WTC11 (cell line): ENCODE results near the gene SALL1. TPM values are rescaled to one million over a fixed set of nuclear protein-coding genes. Genes with fewer than 3 reads are reported as not detected.

Experiments
- CBFB ChIP-seq: sonication (generic); formaldehyde crosslinking; IDR thresholded peaks from 2 replicates; pipeline ENCODE4 v1.8.1; 2022; ENCODE audit warnings: mild to moderate bottlenecking, low read depth, missing genetic modification reagents
- CREB1 ChIP-seq: sonication (generic); formaldehyde crosslinking; IDR thresholded peaks from 2 replicates; pipeline ENCODE4 v1.8.0; 2023; ENCODE audit warnings: mild to moderate bottlenecking, missing genetic modification reagents
- FOXJ3 ChIP-seq: sonication (generic); formaldehyde crosslinking; IDR thresholded peaks from 2 replicates; pipeline ENCODE4 v1.9.0; 2021; ENCODE audit warnings: missing genetic modification reagents, mild to moderate bottlenecking, borderline replicate concordance
- HMGA2 ChIP-seq: fragments of 250-450 bp; sonication (Bioruptor Pico); IDR thresholded peaks from 2 replicates; pipeline ENCODE4 v1.4.0; 2021; ENCODE audit warnings: mild to moderate bottlenecking, moderate library complexity
- IRF1 ChIP-seq: sonication (generic); formaldehyde crosslinking; IDR thresholded peaks from 2 replicates; pipeline ENCODE4 v1.8.0; 2023; ENCODE audit warnings: missing genetic modification reagents
- IRF2 ChIP-seq: sonication (generic); formaldehyde crosslinking; IDR thresholded peaks from 2 replicates; pipeline ENCODE4 v1.8.0; 2022; ENCODE audit warnings: low read depth, missing genetic modification reagents, borderline replicate concordance
- KAT7 ChIP-seq: sonication (generic); formaldehyde crosslinking; IDR thresholded peaks from 2 replicates; pipeline ENCODE4 v1.8.1; 2023; ENCODE audit warnings: missing genetic modification reagents, mild to moderate bottlenecking, borderline replicate concordance
- NFATC4 ChIP-seq: fragments of 250-450 bp; sonication (Bioruptor Pico); IDR thresholded peaks from 2 replicates; pipeline ENCODE4 v1.9.0; 2021; ENCODE audit warnings: mild to moderate bottlenecking
- NFE2L1 ChIP-seq: sonication (generic); formaldehyde crosslinking; IDR thresholded peaks from 2 replicates; pipeline ENCODE4 v1.8.1; 2023; ENCODE audit warnings: missing genetic modification reagents
- NR2C2 ChIP-seq: sonication (generic); formaldehyde crosslinking; IDR thresholded peaks from 2 replicates; pipeline ENCODE4 v1.8.0; 2022; ENCODE audit warnings: mild to moderate bottlenecking, missing genetic modification reagents
- PRRX2 ChIP-seq: fragments of 250-450 bp; sonication (Bioruptor Pico); IDR thresholded peaks from 2 replicates; pipeline ENCODE4 v1.8.0; 2021; ENCODE audit warnings: mild to moderate bottlenecking
- RORB ChIP-seq: fragments of 250-450 bp; sonication (Bioruptor Pico); IDR thresholded peaks from 2 replicates; pipeline ENCODE4 v1.9.0; 2021; ENCODE audit warnings: mild to moderate bottlenecking
- SMAD4 ChIP-seq: sonication (generic); formaldehyde crosslinking; IDR thresholded peaks from 2 replicates; pipeline ENCODE4 v1.8.0; 2022; ENCODE audit warnings: mild to moderate bottlenecking, missing genetic modification reagents
- SOX15 ChIP-seq: fragments of 250-450 bp; sonication (Bioruptor Pico); IDR thresholded peaks from 2 replicates; pipeline ENCODE4 v1.9.0; 2021; ENCODE audit warnings: mild to moderate bottlenecking
- TEAD1 ChIP-seq: sonication (generic); formaldehyde crosslinking; IDR thresholded peaks from 2 replicates; pipeline ENCODE4 v1.8.0; 2022; ENCODE audit warnings: mild to moderate bottlenecking, missing genetic modification reagents
- ZNF121 ChIP-seq: sonication (generic); formaldehyde crosslinking; IDR thresholded peaks from 2 replicates; pipeline ENCODE4 v1.8.0; 2023; ENCODE audit warnings: missing genetic modification reagents
- ZNF423 ChIP-seq: fragments of 250-450 bp; sonication (Bioruptor Pico); IDR thresholded peaks from 2 replicates; pipeline ENCODE4 v2.1.2; 2022; ENCODE audit warnings: mild to moderate bottlenecking, moderate library complexity
- ZNF512 ChIP-seq: sonication (generic); formaldehyde crosslinking; IDR thresholded peaks from 2 replicates; pipeline ENCODE4 v1.8.1; 2022; ENCODE audit warnings: missing genetic modification reagents, borderline replicate concordance
- ZNF532 ChIP-seq: fragments of 250-450 bp; sonication (Bioruptor Pico); IDR thresholded peaks from 2 replicates; pipeline ENCODE4 v1.9.0; 2021; ENCODE audit warnings: mild to moderate bottlenecking, borderline replicate concordance
- ZSCAN18 ChIP-seq: fragments of 250-450 bp; sonication (Bioruptor Pico); IDR thresholded peaks from 2 replicates; pipeline ENCODE4 v2.1.2; 2022; ENCODE audit warnings: mild to moderate bottlenecking, moderate library complexity
- total RNA-seq: library from RNA; stranded (reverse); gene quantifications from 3 replicates; pipeline ENCODE4 v1.2.3, GENCODE V29; 2021
- TF ChIP-seq, protein P1 (sequence below): sonication (generic); formaldehyde crosslinking; IDR thresholded peaks from 2 replicates; pipeline ENCODE4 v1.8.0; 2023; ENCODE audit warnings: missing genetic modification reagents, mild to moderate bottlenecking, borderline replicate concordance
- TF ChIP-seq, protein P2 (sequence below): sonication (generic); formaldehyde crosslinking; IDR thresholded peaks from 2 replicates; pipeline ENCODE4 v1.8.0; 2023; ENCODE audit warnings: mild to moderate bottlenecking, missing genetic modification reagents
- TF ChIP-seq, protein P3 (sequence below): sonication (generic); formaldehyde crosslinking; IDR thresholded peaks from 2 replicates; pipeline ENCODE4 v1.8.0; 2022; ENCODE audit warnings: mild to moderate bottlenecking, missing genetic modification reagents
- TF ChIP-seq, protein P4 (sequence below): sonication (generic); formaldehyde crosslinking; IDR thresholded peaks from 2 replicates; pipeline ENCODE4 v1.8.1; 2022; ENCODE audit warnings: mild to moderate bottlenecking, moderate library complexity, missing genetic modification reagents

Gene SALL1
- total RNA-seq, 1 experiment from 2014 or later, result 63.9 TPM

DNA sequence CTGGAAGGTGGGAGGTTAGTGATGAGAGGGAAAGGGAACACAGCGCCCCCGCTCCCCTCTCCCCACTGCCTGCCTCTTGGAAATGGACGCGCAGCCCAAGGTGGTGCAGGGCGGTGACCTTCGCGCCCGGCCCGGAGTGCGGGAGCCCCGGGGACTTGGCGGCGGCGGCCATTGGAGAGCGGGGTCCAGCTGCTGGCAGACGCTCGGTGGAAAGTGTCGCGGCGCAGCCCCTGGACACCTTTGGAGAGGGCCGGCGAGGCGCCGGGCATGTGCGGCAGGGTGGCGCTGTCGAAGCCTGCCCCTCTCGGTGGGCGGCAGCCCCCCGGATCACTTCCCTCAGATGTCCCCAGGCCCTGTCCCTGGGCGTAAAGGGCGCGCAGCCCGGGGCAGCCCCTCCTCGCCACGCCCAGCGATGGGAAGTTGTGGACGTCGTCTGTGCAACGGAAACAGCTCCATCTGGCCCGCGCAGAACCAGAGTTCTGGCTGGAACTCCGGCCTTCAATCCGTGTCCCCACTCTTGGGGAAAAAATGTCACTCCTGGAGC, 16.7 kb downstream of the SALL1 start (continued):
- no peak for TF ChIP-seq NR2C2
- peak; percentile 39; the same call in 1 of the 2 replicates for TF ChIP-seq NFE2L1 (CRISPR knock-in tag)
- no peak for TF ChIP-seq SOX15
- 0 out of 2 replicates have a peak, but pooled peaks have one; percentile 2 for TF ChIP-seq ZNF121 (CRISPR knock-in tag)
- no peak for TF ChIP-seq ZSCAN18 (CRISPR knock-in tag)
- no peak for TF ChIP-seq CBFB (CRISPR knock-in tag)
- no peak for TF ChIP-seq CREB1 (CRISPR knock-in tag)
- TF ChIP-seq ZNF532 (CRISPR knock-in tag), result 0 out of 2 replicates have a peak, but pooled peaks have one; percentile 20
- TF ChIP-seq IRF2 (CRISPR knock-in tag), result no peak
- no peak for TF ChIP-seq IRF1 (CRISPR knock-in tag)
- no peak; the same call in 1 of the 2 replicates for TF ChIP-seq PRRX2 (CRISPR knock-in tag)
- TF ChIP-seq, protein P1, sequence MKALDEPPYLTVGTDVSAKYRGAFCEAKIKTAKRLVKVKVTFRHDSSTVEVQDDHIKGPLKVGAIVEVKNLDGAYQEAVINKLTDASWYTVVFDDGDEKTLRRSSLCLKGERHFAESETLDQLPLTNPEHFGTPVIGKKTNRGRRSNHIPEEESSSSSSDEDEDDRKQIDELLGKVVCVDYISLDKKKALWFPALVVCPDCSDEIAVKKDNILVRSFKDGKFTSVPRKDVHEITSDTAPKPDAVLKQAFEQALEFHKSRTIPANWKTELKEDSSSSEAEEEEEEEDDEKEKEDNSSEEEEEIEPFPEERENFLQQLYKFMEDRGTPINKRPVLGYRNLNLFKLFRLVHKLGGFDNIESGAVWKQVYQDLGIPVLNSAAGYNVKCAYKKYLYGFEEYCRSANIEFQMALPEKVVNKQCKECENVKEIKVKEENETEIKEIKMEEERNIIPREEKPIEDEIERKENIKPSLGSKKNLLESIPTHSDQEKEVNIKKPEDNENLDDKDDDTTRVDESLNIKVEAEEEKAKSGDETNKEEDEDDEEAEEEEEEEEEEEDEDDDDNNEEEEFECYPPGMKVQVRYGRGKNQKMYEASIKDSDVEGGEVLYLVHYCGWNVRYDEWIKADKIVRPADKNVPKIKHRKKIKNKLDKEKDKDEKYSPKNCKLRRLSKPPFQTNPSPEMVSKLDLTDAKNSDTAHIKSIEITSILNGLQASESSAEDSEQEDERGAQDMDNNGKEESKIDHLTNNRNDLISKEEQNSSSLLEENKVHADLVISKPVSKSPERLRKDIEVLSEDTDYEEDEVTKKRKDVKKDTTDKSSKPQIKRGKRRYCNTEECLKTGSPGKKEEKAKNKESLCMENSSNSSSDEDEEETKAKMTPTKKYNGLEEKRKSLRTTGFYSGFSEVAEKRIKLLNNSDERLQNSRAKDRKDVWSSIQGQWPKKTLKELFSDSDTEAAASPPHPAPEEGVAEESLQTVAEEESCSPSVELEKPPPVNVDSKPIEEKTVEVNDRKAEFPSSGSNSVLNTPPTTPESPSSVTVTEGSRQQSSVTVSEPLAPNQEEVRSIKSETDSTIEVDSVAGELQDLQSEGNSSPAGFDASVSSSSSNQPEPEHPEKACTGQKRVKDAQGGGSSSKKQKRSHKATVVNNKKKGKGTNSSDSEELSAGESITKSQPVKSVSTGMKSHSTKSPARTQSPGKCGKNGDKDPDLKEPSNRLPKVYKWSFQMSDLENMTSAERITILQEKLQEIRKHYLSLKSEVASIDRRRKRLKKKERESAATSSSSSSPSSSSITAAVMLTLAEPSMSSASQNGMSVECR (CRISPR knock-in tag), result no peak
- TF ChIP-seq, protein P2, sequence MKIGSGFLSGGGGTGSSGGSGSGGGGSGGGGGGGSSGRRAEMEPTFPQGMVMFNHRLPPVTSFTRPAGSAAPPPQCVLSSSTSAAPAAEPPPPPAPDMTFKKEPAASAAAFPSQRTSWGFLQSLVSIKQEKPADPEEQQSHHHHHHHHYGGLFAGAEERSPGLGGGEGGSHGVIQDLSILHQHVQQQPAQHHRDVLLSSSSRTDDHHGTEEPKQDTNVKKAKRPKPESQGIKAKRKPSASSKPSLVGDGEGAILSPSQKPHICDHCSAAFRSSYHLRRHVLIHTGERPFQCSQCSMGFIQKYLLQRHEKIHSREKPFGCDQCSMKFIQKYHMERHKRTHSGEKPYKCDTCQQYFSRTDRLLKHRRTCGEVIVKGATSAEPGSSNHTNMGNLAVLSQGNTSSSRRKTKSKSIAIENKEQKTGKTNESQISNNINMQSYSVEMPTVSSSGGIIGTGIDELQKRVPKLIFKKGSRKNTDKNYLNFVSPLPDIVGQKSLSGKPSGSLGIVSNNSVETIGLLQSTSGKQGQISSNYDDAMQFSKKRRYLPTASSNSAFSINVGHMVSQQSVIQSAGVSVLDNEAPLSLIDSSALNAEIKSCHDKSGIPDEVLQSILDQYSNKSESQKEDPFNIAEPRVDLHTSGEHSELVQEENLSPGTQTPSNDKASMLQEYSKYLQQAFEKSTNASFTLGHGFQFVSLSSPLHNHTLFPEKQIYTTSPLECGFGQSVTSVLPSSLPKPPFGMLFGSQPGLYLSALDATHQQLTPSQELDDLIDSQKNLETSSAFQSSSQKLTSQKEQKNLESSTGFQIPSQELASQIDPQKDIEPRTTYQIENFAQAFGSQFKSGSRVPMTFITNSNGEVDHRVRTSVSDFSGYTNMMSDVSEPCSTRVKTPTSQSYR (CRISPR knock-in tag), result no peak
- TF ChIP-seq ZNF423 (CRISPR knock-in tag), result 0 out of 2 replicates have a peak, but pooled peaks have one; percentile 32
- TF ChIP-seq TEAD1 (CRISPR knock-in tag), result no peak
- no peak for TF ChIP-seq RORB (CRISPR knock-in tag)
- TF ChIP-seq KAT7, result no peak
- TF ChIP-seq SMAD4, result no peak
- TF ChIP-seq, protein P3, sequence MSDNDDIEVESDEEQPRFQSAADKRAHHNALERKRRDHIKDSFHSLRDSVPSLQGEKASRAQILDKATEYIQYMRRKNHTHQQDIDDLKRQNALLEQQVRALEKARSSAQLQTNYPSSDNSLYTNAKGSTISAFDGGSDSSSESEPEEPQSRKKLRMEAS, result peak; percentile 66; the same call in 1 of the 2 replicates
- no peak for TF ChIP-seq FOXJ3
- TF ChIP-seq, protein P4, sequence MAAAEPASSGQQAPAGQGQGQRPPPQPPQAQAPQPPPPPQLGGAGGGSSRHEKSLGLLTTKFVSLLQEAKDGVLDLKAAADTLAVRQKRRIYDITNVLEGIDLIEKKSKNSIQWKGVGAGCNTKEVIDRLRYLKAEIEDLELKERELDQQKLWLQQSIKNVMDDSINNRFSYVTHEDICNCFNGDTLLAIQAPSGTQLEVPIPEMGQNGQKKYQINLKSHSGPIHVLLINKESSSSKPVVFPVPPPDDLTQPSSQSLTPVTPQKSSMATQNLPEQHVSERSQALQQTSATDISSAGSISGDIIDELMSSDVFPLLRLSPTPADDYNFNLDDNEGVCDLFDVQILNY, result peak; percentile 58; the same call in 1 of the 2 replicates
- no peak for TF ChIP-seq HMGA2 (CRISPR knock-in tag)
- TF ChIP-seq ZNF512 (CRISPR knock-in tag), result no peak; the same call in 1 of the 2 replicates
- no peak for TF ChIP-seq NFATC4
